ENCODE measurements around the gene FIGNL2. TPM values are rescaled to one million over a fixed set of nuclear protein-coding genes. Genes with fewer than 3 reads are reported as not detected.
A peak's percentile ranks its signal among the peaks of the same experiment; 100 is the strongest.

Gene FIGNL2
- total RNA-seq, 2 experiments from 2014 or later: 0.25 to 0.36 TPM

- H3K27ac Mint-ChIP-seq: no peak overlapping the region
- H3K9me3 Mint-ChIP-seq: no peaks in the 10 kb centered on the region
- CTCF ChIA-PET: interaction anchor here (0.9 to 1.1 kb wide), 2 partner anchors 17 to 26 kb away, joined by 3 read pairs; no protein-coding TSS in a partner anchor
- H3K4me1 Mint-ChIP-seq (ENCODE audit: low read depth): peaks cover 15% of the 10 kb centered on the region
- H3K36me3 Mint-ChIP-seq (ENCODE audit: low read depth): no peaks in the 10 kb centered on the region
- intact Hi-C loops (cut with micrococcal nuclease): no loop called here
- DNase-seq: no peak
- no peak overlapping the region for H3K4me3 Mint-ChIP-seq
- peaks cover 22% of the 10 kb centered on the region for H3K27me3 Mint-ChIP-seq (ENCODE audit: low read depth)
Measured at GRCh38 chr12:51850081-51850964, 1.8 kb upstream of the FIGNL2 start.

DNA sequence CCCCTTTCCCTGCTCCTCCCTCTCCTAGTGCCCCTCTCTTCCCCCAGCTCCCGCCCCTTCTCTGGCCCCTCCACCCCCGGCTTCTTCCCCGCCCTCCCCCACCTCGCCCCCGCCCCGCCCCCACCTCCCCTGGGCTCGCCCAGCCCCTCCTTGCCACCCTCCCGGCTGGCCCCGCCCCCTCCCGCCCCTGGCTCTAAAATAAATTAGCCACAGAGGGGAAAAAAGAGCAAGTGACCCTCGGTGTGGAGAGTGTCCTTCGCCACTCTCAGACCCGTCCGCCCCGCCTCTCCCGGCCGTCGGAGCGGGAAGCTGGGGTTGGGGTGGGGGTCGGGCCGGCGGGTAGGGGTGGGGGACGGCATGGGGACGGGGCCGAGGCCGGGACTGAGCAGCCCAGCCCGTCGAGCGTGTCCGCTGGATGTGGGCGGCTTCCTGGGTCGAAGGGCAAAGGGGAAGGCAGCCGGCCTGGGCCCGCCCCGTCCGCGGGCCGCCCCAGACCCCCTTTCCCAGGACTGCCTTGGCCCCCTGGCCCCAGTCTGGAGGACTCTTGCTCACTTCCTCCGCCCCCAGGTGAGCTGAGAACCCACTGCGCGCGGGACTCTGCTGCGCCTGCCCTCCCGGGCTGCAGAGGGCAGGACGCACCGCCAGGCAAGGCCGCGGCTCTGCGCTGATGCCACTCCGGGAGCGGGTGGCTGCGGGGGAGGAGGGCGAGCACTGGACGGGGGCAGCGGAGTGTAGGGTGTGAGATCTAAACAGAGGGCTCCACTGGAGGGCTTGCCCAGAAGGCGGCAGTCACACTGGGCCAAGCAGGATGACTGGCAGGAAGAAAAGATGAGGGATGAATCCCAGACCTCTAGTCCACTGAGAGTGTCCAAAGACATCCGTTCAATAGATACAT, 570 bp upstream of the FIGNL2 start:
- Mint-ChIP-seq H3K4me1 (ENCODE audit: low read depth) (peaks cover 15% of the 10 kb centered on the region), H3K4me3 (no peak overlapping the region), H3K9me3 (no peaks in the 10 kb centered on the region), H3K27ac (no peak overlapping the region), H3K27me3 (ENCODE audit: low read depth) (peaks cover 32% of the 10 kb centered on the region), H3K36me3 (ENCODE audit: low read depth) (no peaks in the 10 kb centered on the region)
- CTCF ChIA-PET: interaction anchor here (0.7 to 0.9 kb wide), 2 partner anchors 18 to 21 kb away, joined by 3 read pairs; no protein-coding TSS in a partner anchor
- no peak for DNase-seq
- intact Hi-C loops (cut with micrococcal nuclease): no loop called here

DNA sequence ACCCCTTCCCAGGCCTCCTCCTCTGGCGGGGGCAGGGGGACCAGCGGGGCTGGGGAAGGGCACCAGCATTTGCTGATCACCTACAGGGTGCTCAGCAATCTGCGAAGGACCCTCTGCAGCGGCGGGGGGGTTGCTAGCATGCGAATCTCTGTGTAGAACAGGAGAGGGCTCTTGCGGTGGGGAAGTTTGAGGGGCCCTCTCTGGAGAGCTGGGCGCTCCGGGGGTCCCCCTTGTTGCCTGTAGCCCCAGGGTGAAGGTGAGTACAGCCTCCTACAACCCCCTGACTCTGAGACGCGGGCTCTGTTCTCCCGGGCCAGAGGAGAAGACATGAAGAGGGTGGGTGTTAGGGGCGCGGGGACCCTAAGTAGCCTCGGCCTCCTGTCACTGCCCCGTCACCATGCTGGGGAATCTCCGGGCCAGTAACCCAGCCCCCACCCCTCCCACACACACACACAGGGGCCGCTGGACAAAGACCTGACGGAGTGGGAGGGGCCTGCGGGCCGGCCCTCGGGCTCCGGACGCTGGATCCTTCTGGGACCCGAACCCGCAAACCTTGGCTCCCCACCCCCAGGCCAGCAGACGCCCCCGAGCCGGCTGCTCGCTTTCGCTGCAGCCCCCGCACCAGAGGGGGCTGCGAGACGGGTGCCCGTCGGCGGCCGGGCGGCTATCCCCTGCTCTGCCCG, 734 bp downstream of the FIGNL2 start:
- Mint-ChIP-seq H3K4me3 (peak overlapping the region; percentile 50), H3K27me3 (ENCODE audit: low read depth) (peaks cover 38% of the 10 kb centered on the region), H3K27ac (no peak overlapping the region), H3K4me1 (ENCODE audit: low read depth) (peaks cover 15% of the 10 kb centered on the region), H3K36me3 (ENCODE audit: low read depth) (no peaks in the 10 kb centered on the region), H3K9me3 (no peaks in the 10 kb centered on the region)
- no peak for DNase-seq
- CTCF ChIA-PET: interaction anchor here (0.7 kb wide), 1 partner anchor 20 kb away, joined by 3 read pairs; no protein-coding TSS in a partner anchor
- intact Hi-C loops (cut with micrococcal nuclease): loop anchor here (1.0 kb wide), 1 partner anchor 28 kb away; no protein-coding TSS in a partner anchor

- no peak overlapping the region for H3K27ac Mint-ChIP-seq
- H3K27me3 Mint-ChIP-seq (ENCODE audit: low read depth): peaks cover 41% of the 10 kb centered on the region
- intact Hi-C loops (cut with micrococcal nuclease): loop anchor here (1.0 kb wide), 1 partner anchor 28 kb away; no protein-coding TSS in a partner anchor
- CTCF ChIA-PET: no interaction called here
- H3K36me3 Mint-ChIP-seq (ENCODE audit: low read depth): no peaks in the 10 kb centered on the region
- peaks cover 15% of the 10 kb centered on the region for H3K4me1 Mint-ChIP-seq (ENCODE audit: low read depth)
- peak; percentile 58 for DNase-seq
- no peaks in the 10 kb centered on the region for H3K9me3 Mint-ChIP-seq
- H3K4me3 Mint-ChIP-seq: peak overlapping the region; percentile 58
Measured at GRCh38 chr12:51846911-51847642, 1.4 kb downstream of the FIGNL2 start.

GRCh38 chr12:51846271-51846691, 2.2 kb downstream of the FIGNL2 start:
- DNase-seq: no peak
- CTCF ChIA-PET: no interaction called here
- H3K4me3 Mint-ChIP-seq: peak overlapping the region; percentile 20
- no peaks in the 10 kb centered on the region for H3K9me3 Mint-ChIP-seq
- intact Hi-C loops (cut with micrococcal nuclease): no loop called here
- no peak overlapping the region for H3K27ac Mint-ChIP-seq
- no peaks in the 10 kb centered on the region for H3K36me3 Mint-ChIP-seq (ENCODE audit: low read depth)
- peaks cover 15% of the 10 kb centered on the region for H3K4me1 Mint-ChIP-seq (ENCODE audit: low read depth)
- H3K27me3 Mint-ChIP-seq (ENCODE audit: low read depth): peaks cover 43% of the 10 kb centered on the region

GRCh38 chr12:51845482-51845881, 3.0 kb downstream of the FIGNL2 start:
- peaks cover 10% of the 10 kb centered on the region for H3K4me1 Mint-ChIP-seq (ENCODE audit: low read depth)
- intact Hi-C loops (cut with micrococcal nuclease): no loop called here
- peaks cover 41% of the 10 kb centered on the region for H3K27me3 Mint-ChIP-seq (ENCODE audit: low read depth)
- H3K9me3 Mint-ChIP-seq: no peaks in the 10 kb centered on the region
- H3K4me3 Mint-ChIP-seq: no peak overlapping the region
- no peak for DNase-seq
- CTCF ChIA-PET: no interaction called here
- H3K36me3 Mint-ChIP-seq (ENCODE audit: low read depth): no peaks in the 10 kb centered on the region
- H3K27ac Mint-ChIP-seq: no peak overlapping the region

- peaks cover 41% of the 10 kb centered on the region for H3K27me3 Mint-ChIP-seq (ENCODE audit: low read depth)
- H3K9me3 Mint-ChIP-seq: no peaks in the 10 kb centered on the region
Measured at GRCh38 chr12:51844854-51845253, 3.7 kb downstream of the FIGNL2 start.

GRCh38 chr12:51841727-51842126, 6.8 kb downstream of the FIGNL2 start:
- DNase-seq: no peak
- Mint-ChIP-seq H3K27ac (no peak overlapping the region), H3K9me3 (no peaks in the 10 kb centered on the region), H3K4me1 (ENCODE audit: low read depth) (peaks cover 6% of the 10 kb centered on the region), H3K4me3 (no peak overlapping the region), H3K36me3 (ENCODE audit: low read depth) (no peaks in the 10 kb centered on the region), H3K27me3 (ENCODE audit: low read depth) (peaks cover 38% of the 10 kb centered on the region)
- intact Hi-C loops (cut with micrococcal nuclease): no loop called here
- CTCF ChIA-PET: interaction anchor here (0.7 kb wide), 1 partner anchor 47 kb away, joined by 3 read pairs; no protein-coding TSS in a partner anchor

More at GRCh38 chr12:51844854-51845253, 3.7 kb downstream of the FIGNL2 start:
- DNase-seq: no peak
- H3K4me3 Mint-ChIP-seq: no peak overlapping the region
- intact Hi-C loops (cut with micrococcal nuclease): no loop called here
- H3K27ac Mint-ChIP-seq: no peak overlapping the region
- H3K4me1 Mint-ChIP-seq (ENCODE audit: low read depth): peaks cover 10% of the 10 kb centered on the region
- CTCF ChIA-PET: no interaction called here
- no peaks in the 10 kb centered on the region for H3K36me3 Mint-ChIP-seq (ENCODE audit: low read depth)

- Mint-ChIP-seq H3K9me3 (no peaks in the 10 kb centered on the region), H3K4me3 (no peak overlapping the region), H3K36me3 (ENCODE audit: low read depth) (no peaks in the 10 kb centered on the region), H3K27me3 (ENCODE audit: low read depth) (peaks cover 34% of the 10 kb centered on the region), H3K27ac (no peak overlapping the region), H3K4me1 (ENCODE audit: low read depth) (peaks cover 1% of the 10 kb centered on the region)
- intact Hi-C loops (cut with micrococcal nuclease): no loop called here
- CTCF ChIA-PET: no interaction called here
- no peak for DNase-seq
Measured at GRCh38 chr12:51840966-51841365, 7.6 kb downstream of the FIGNL2 start.

DNA sequence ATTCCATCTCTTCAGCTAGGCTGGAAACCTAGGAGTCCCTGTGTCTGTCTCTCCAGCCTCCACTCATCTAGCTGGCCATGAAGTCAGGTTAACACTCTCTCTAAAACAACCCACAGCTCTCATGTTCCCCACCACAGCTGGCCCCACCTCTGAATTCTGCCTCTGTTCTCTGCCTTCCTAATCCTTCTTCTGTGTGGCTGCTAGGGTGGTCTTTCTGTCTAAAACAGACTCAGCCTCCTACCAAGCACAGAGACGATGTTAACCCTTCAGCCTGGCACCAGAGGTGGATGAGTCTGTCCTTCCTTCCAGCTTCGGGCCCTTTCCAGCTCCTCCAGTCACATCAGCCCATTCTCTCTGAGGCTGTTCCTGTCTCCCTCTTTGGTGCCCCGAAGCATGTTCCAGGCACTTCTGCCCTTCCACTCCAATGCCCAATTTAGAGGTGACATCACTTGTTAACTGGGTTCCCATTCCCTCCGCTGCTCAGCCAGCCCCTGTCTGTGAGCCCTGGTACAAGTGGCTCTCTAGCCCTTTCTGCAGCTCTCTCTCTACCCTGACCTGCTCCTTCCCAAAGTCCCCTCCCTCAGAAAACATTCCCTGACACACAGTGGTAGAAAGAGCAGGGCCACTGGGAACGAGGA, 9.1 kb downstream of the FIGNL2 start:
- Mint-ChIP-seq H3K4me1 (ENCODE audit: low read depth) (no peaks in the 10 kb centered on the region), H3K9me3 (no peaks in the 10 kb centered on the region), H3K27ac (no peak overlapping the region), H3K27me3 (ENCODE audit: low read depth) (peaks cover 27% of the 10 kb centered on the region), H3K4me3 (no peak overlapping the region), H3K36me3 (ENCODE audit: low read depth) (no peaks in the 10 kb centered on the region)
- intact Hi-C loops (cut with micrococcal nuclease): no loop called here
- CTCF ChIA-PET: interaction anchor here (1.4 kb wide), 1 partner anchor 15 kb away, joined by 6 read pairs; no protein-coding TSS in a partner anchor
- no peak for DNase-seq

GRCh38 chr12:51838762-51839161, 9.8 kb downstream of the FIGNL2 start:
- Mint-ChIP-seq H3K27me3 (ENCODE audit: low read depth) (peaks cover 24% of the 10 kb centered on the region), H3K27ac (no peak overlapping the region), H3K4me3 (no peak overlapping the region), H3K9me3 (no peaks in the 10 kb centered on the region), H3K36me3 (ENCODE audit: low read depth) (no peaks in the 10 kb centered on the region), H3K4me1 (ENCODE audit: low read depth) (no peaks in the 10 kb centered on the region)
- intact Hi-C loops (cut with micrococcal nuclease): no loop called here
- CTCF ChIA-PET: interaction anchor here (1.4 kb wide), 1 partner anchor 14 kb away, joined by 6 read pairs; no protein-coding TSS in a partner anchor
- DNase-seq: no peak
